GM12801 (cell line): ENCODE measurements around the gene ROR1.

ENCODE experiments used
- TF ChIP-seq, protein P1 (sequence below): IDR thresholded peaks from one replicate; pipeline ENCODE4 v1.5.1; 2011; ENCODE audit warnings: control low read depth; ENCODE audit not compliant: insufficient read length; ENCODE audit errors: extremely low read depth

ROR1 gene

DNA sequence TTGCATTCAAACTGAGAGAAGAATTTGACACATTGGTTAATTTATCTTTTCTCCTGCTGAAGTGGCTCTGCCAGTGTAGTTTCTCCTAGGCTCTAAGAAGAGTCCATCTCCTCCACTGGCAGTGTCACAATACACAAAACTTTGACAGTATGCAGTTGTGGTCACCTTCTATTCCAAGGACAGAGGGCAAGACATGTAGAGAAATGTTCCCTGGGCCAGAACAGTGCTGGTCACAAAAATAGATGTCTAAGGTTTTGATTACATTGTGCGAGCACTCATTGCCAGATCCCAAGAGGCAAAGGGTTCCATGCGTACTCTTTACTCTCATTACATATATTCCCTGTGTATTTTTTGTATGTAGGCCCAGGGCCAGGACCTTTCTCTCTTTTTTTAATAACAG is 281.5 kb downstream of the ROR1 start:
- TF ChIP-seq, protein P1, sequence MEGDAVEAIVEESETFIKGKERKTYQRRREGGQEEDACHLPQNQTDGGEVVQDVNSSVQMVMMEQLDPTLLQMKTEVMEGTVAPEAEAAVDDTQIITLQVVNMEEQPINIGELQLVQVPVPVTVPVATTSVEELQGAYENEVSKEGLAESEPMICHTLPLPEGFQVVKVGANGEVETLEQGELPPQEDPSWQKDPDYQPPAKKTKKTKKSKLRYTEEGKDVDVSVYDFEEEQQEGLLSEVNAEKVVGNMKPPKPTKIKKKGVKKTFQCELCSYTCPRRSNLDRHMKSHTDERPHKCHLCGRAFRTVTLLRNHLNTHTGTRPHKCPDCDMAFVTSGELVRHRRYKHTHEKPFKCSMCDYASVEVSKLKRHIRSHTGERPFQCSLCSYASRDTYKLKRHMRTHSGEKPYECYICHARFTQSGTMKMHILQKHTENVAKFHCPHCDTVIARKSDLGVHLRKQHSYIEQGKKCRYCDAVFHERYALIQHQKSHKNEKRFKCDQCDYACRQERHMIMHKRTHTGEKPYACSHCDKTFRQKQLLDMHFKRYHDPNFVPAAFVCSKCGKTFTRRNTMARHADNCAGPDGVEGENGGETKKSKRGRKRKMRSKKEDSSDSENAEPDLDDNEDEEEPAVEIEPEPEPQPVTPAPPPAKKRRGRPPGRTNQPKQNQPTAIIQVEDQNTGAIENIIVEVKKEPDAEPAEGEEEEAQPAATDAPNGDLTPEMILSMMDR: no peak

DNA sequence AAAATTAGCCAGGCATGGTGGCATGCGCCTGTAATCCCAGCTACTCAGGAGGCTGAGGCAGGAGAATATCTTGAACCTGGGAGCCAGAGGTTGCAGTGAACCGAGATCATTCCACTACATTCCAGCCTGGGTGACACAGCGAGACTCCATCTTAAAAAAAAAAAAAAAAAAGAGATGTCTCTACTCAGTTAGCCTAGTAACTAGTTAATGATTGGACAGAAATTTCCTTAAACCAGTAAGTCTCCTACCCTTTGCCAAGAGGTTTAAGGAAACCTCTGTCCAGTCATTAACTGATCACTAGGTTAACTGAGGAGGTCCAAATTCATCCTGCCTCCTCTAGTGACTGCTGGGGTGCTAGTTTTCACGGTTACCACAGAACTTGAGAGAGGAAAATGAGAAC is 285.7 kb downstream of the ROR1 start:
- TF ChIP-seq, protein P1: no peak

DNA sequence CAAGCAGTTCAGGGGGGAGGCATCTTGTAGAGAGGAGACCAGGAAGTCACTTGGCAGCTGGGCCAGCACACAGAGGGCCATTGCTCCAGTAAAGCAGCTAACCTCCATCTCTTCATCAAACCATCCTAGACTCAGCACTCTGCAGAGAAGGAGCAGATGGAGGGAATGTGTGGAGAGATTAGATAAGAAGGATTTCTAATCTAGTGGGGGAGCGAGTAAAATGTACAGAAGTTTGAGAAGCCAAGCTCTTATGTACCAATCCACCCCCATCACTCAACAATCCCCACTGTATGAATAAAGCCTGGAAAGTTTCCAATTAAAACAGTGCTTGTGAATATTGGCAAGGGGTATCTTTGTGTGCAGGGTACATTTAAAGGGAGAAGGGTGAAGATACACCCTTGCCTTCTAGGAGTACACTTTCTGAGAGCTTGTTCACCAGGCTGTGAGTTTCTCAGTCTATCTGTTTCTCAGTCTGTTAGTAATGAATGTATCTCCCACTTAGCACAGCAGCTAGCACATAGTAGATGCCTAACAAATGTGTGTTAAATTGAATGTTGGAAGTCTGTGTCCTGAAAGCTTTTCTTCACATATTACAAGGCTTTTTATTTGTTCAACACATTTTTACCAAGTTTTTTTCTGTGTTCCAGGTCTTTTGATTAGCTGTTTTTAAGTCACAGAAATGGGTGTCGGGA is 286.9 kb downstream of the ROR1 start:
- TF ChIP-seq, protein P1: no peak

DNA sequence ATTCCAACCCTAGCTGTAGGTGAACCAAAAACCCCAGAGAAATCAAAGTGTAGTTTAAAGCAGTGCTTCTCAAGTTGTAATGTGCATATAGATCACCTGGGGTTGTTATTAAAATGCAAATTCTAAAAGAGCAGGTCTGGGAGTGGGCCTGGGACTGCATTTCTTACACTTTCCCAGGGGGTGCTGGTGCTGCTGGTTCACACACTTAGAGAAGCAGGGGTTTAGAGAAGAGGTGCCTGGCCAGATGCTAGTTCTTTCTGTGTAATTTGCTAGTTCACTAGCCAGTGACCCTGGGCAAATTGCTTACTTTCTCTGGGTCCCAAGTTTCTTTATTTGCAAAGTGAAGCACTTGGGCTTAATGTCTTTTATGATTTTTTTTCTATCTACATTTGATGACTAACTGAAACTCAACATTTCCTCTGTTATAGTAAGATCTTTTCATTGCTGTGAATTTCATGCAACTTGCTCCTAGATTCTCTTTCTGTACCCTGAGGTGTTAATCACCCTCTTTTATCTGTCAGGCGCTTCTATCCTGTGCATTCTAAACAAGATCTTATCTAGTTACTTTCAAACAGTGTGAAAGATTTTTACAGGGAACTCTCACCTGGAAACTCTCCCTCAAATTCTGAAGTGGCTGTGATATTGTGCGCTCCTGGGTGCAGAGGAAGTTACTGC is 287.8 kb downstream of the ROR1 start:
- TF ChIP-seq, protein P1: no peak

DNA sequence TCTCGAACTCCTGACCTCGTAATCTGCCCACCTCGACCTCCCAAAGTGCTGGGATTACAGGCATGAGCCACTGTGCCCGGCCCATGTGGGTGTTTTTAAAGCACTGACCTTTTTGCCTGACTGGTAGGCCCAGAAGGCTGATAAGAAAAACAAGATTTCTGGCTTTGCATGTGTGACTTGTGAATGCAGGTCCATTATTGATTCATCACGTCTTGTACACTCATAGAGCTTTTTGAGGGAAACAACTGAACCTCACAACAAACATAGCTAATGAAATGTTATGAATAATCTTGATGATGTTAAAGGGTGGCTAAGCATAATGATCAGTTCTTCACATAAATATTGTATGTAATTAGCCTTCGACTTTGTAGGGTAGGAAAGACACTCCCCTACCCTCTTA is 288.7 kb downstream of the ROR1 start:
- TF ChIP-seq, protein P1: no peak

DNA sequence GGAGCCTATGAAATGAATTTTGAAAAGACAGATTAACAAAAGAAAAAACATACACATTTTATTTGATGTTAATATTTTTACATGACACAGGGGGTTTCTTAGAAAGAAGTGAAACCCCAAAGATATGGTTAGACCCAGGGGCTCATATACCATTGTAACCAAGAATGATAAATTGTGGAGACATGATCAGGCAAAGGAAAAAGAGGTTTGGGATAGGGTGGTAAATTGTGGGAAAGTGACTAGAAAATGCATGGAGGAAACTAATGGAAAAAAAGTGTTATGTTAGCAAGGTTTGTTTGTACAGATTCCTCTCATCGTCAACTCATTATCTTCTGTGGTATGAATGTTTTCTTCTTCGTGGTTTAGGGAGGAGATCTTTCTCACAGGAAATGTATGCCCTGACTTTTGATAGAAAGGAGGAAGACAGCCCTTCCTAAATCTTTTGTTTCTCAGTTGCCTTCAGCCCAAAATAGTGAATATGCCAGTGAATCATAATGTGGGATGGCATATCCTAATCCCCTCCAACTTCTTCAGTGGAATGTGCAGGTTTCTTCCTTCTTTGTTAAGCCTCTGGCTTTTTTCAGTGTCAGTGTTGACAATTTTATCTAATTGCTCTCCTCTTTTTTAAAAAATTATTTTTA is 289.2 kb downstream of the ROR1 start:
- TF ChIP-seq, protein P1: no peak

DNA sequence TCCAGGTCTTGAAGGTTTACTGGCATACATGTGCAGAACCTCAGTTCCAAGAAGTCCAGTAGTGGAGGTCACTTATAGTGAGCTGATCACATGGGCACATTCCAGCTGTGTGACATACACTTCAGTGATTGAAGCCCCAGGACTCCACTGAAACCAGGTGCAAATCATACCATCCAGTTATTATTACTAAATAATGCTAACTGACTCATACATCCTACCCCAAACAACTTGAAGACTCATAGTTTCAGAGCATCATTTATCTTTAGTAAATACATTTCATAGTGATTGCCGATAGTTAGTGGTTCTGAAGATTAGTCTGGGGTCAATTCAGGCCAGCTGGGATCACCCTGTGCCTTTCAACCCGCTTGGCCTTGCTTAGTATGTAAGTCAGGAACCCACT is 291.8 kb downstream of the ROR1 start:
- TF ChIP-seq, protein P1: no peak
